K562 (cell line): ENCODE results near the gene C16orf74. TPM values are rescaled to one million over a fixed set of nuclear protein-coding genes. Genes with fewer than 3 reads are reported as not detected.

Source experiments
- ATF6 ChIP-seq: sonication (generic); formaldehyde crosslinking; IDR thresholded peaks from 2 replicates; pipeline ENCODE4 v1.4.0; 2020; ENCODE audit warnings: mild to moderate bottlenecking, missing genetic modification reagents
- COPS2 ChIP-seq: fragments of 450-650 bp; conservative IDR thresholded peaks from 2 replicates; pipeline ENCODE4 v1.6.1; 2016; ENCODE audit warnings: mild to moderate bottlenecking, moderate library complexity
- E2F8 ChIP-seq: fragments of 450-650 bp; IDR thresholded peaks from 2 replicates; pipeline ENCODE4 v1.7.1; 2018; ENCODE audit warnings: mild to moderate bottlenecking, low read depth; ENCODE audit not compliant: partially characterized antibody
- ETV5 ChIP-seq: sonication (generic); formaldehyde crosslinking; IDR thresholded peaks from 2 replicates; pipeline ENCODE4 v1.4.0; 2020; ENCODE audit warnings: low read depth, mild to moderate bottlenecking, missing genetic modification reagents
- GABPA ChIP-seq: fragments of 200-800 bp; sonication (Bioruptor generic); conservative IDR thresholded peaks from 2 replicates; pipeline ENCODE4 v1.6.1; 2016; ENCODE audit warnings: low read depth, missing genetic modification characterization, missing compliant biosample characterization
- HMGN3 ChIP-seq: IDR thresholded peaks from 2 replicates; pipeline ENCODE4 v1.6.1; 2011; ENCODE audit warnings: borderline replicate concordance, low read depth, mild to moderate bottlenecking, mixed read lengths, low read length; ENCODE audit not compliant: insufficient read length; ENCODE audit errors: extremely low read depth
- HSF4 ChIP-seq: fragments of 250-450 bp; sonication (Bioruptor Pico); IDR thresholded peaks from 2 replicates; pipeline ENCODE4 v2.1.2; 2022; ENCODE audit warnings: mild to moderate bottlenecking, moderate library complexity, borderline replicate concordance
- MAX ChIP-seq: sonication (generic); formaldehyde crosslinking; IDR thresholded peaks from 2 replicates; pipeline ENCODE4 v1.9.0; 2022; ENCODE audit warnings: mild to moderate bottlenecking, missing genetic modification reagents
- POLR2A ChIP-seq: fragments of 450-650 bp; conservative IDR thresholded peaks from 2 replicates; pipeline ENCODE4 v1.6.1; 2016
- POU5F1 ChIP-seq: fragments of 150-350 bp; IDR thresholded peaks from 2 replicates; pipeline ENCODE4 v1.6.1; 2014; ENCODE audit warnings: borderline replicate concordance, low read length, low read depth, mild to moderate bottlenecking; ENCODE audit not compliant: partially characterized antibody
- STAG1 ChIP-seq: sonication (generic); formaldehyde crosslinking; IDR thresholded peaks from 2 replicates; pipeline ENCODE4 v1.5.0; 2020; ENCODE audit warnings: missing genetic modification reagents, borderline replicate concordance
- TGIF2 ChIP-seq: sonication (generic); formaldehyde crosslinking; IDR thresholded peaks from 2 replicates; pipeline ENCODE4 v1.8.1; 2022; ENCODE audit warnings: mild to moderate bottlenecking, missing genetic modification reagents, moderate library complexity
- VEZF1 ChIP-seq: fragments of 200-800 bp; sonication (Bioruptor generic); IDR thresholded peaks from 2 replicates; pipeline ENCODE4 v1.6.1; 2017; ENCODE audit warnings: missing genetic modification characterization, missing compliant biosample characterization
- ZBTB1 ChIP-seq: sonication (generic); formaldehyde crosslinking; IDR thresholded peaks from 2 replicates; pipeline ENCODE4 v1.8.1; 2023; ENCODE audit warnings: missing genetic modification reagents, low read depth, mild to moderate bottlenecking, borderline replicate concordance
- ZBTB26 ChIP-seq: fragments of 450-650 bp; formaldehyde crosslinking; IDR thresholded peaks from 2 replicates; pipeline ENCODE4 v1.4.0; 2022; ENCODE audit warnings: missing genetic modification characterization
- ZNF639 ChIP-seq, 2 experiments: fragments of 200-800 bp in 1 of 2; sonication (Bioruptor generic) in 1 of 2; sonication (generic) in 1 of 2; formaldehyde crosslinking in 1 of 2; IDR thresholded peaks in 1 of 2; conservative IDR thresholded peaks in 1 of 2; 2 replicates each; pipeline versions ENCODE4 v1.5.0 to v1.6.1; 2016 to 2020; ENCODE audit warnings: missing compliant biosample characterization in 1 of 2, missing genetic modification characterization in 1 of 2, missing genetic modification reagents in 1 of 2
- polyA plus RNA-seq, 8 experiments: library from polyadenylated mRNA; depleted of rRNA in 4 of 8; stranded (reverse) in 5 of 8; unstranded in 3 of 8; fragments of >200 nt; fragmentation: Nextera tagmentation in 2 of 8; fragmentation: Illumina TruSeq in 1 of 8; extraction: Ambion mirVana in 2 of 8; extraction: Trizol in 1 of 8; gene quantifications; 2 replicates each; pipeline versions ENCODE4 v1.2.1 to v1.2.3, GENCODE V29; 2011 to 2014; ENCODE audit warnings: inconsistent platforms in 1 of 8, missing spikeins in 1 of 8
- total RNA-seq, 7 experiments: library from RNA; depleted of rRNA in 6 of 7; stranded (reverse); fragments of >200 nt in 6 of 7; fragmentation: Illumina TruSeq in 2 of 7; extraction: Trizol in 2 of 7; gene quantifications; 2 replicates each; pipeline versions ENCODE4 v1.2.1 to v1.2.3, GENCODE V29; 2011 to 2021; ENCODE audit warnings: low replicate concordance in 1 of 7

Gene C16orf74
- total and polyA plus RNA-seq, 9 of the 15 experiments (the other 6 are each of a cell fraction or from before 2014, with no cell fraction given): not detected

- TF ChIP-seq ATF6 (CRISPR knock-in tag) (peak; percentile 89), POU5F1 (no peak), GABPA (tag) (peak; percentile 93), ZNF639 (CRISPR knock-in tag; conservative IDR thresholded peaks at IDR 0.05 in 1 of 2, IDR thresholded peaks at IDR 0.05 in 1 of 2) (peak; percentile 89 to 97; a peak in 3 of 4 replicates), ZBTB1 (peak; percentile 84), HMGN3 (peak; percentile 29), MAX (CRISPR knock-in tag) (peak; percentile 53; the same call in 1 of the 2 replicates), STAG1 (CRISPR knock-in tag) (peak; percentile 22; the same call in 1 of the 2 replicates), ETV5 (CRISPR knock-in tag) (peak; percentile 96), VEZF1 (CRISPR knock-in tag) (0 out of 2 replicates have a peak, but pooled peaks have one; percentile 28), POLR2A (peak; percentile 95), COPS2 (no peak), HSF4 (CRISPR knock-in tag) (no peak), ZBTB26 (CRISPR knock-in tag) (no peak), TGIF2 (CRISPR knock-in tag) (no peak), E2F8 (peak; percentile 73)
These were observed 48.8 kb upstream of the C16orf74 start, which contains the start of the genes COX4I1 and EMC8 (continued) for GRCh38 chr16:85799497-85800320.
